Posterior vena cava (tissue), 2 donors: ENCODE results near the gene AP1S3. TPM values are rescaled to one million over a fixed set of nuclear protein-coding genes. Genes with fewer than 3 reads are reported as not detected.

Experiments
- DNase-seq: peaks from one replicate; pipeline ENCODE4 v3.0.0-alpha.2; 2020; ENCODE audit warnings: low spot score
- intact Hi-C, 2 donors: fragments of 100-400 bp; cut with DNase I; formaldehyde crosslinking; loops; one replicate each; pipeline versions ENCODE4 v1.14.1 to v1.14.2; 2022 to 2023
- total RNA-seq, 2 donors: library from RNA; stranded (reverse); fragmentation: NEBNext Ultra II Directional; extraction: Animal tissue kit (Norgen Biotek cat#: 25700); gene quantifications; one replicate each; pipeline ENCODE4 v1.2.1, GENCODE V29; 2021
- donor health status: DM: yes; HTN: yes; CAD: no.
- donor health status: DM: yes; HTN: yes; CAD: no.

The AP1S3 gene
- total RNA-seq, 2 donors from 2014 or later = 1.2 to 1.5 TPM

DNA sequence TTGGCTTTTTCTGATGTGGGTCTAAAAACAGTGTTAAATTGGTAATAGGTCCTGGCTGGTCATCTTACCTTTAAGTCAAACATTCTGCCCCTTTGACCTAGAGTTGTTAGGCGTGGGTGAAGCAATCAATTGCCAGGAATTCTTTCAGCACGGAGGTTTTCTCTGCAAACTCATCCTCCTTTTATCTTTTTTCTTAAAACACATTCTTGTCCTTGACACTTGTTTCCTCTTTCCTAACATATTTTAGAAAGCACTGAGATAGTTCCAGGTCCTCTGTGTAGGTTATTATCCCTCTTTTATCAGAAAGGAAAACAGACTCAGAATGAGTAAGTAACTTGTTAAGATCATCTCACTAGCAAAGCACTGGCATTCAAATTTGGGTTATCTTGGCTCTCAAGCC, 18.6 kb upstream of the AP1S3 start:
- no peak for DNase-seq
- intact Hi-C loops = no loop called here

DNA sequence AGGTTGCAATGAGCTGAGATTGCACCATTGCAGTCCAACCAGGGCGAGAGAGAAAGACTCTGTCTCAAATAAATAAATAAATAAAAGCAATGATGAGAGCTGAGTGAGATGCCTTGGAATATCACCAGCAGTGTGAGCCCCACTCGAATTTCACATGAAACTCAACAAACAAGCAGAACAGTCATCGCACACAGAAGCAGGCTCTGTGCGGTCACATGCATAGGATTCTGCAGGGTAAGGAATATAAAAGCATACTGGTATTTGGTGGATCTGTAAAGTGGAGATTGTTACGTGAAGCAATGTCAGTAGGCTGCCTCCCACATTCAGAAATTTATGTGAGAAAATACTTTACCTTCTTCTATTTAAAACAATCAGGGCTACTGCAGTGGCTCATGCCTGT, 18.0 kb upstream of the AP1S3 start:
- no peak for DNase-seq
- intact Hi-C loops = no loop called here

GRCh38 chr2:223854741-223855140, 17.4 kb upstream of the AP1S3 start:
- DNase-seq = no peak
- intact Hi-C loops = no loop called here

GRCh38 chr2:223853425-223853837, 16.0 kb upstream of the AP1S3 start:
- no peak for DNase-seq
- intact Hi-C loops = no loop called here

GRCh38 chr2:223852281-223852795, 15.0 kb upstream of the AP1S3 start:
- intact Hi-C loops = no loop called here
- DNase-seq = no peak

DNA sequence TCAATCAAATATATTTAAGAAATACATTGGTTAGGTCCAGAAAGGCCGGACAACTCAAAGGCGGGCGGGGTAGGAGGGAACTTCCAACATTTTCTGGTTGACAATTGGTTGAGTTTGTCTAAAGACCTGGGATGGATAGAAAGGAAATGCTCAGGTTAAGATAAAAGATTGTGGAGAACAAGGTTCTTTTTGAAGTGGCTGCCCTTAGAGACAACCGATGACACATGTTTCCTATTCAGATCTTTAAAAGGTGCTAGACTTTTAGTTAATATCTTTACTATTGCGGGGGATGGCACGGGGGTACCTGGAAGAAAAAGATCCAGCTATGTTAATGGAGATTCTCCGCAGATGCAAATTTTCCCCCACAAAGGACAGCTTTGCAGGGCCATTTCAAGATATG, 10.0 kb upstream of the AP1S3 start:
- intact Hi-C loops = no loop called here
- DNase-seq = no peak

- DNase-seq = no peak
These were observed 9.1 kb upstream of the AP1S3 start for GRCh38 chr2:223846515-223846914.

DNA sequence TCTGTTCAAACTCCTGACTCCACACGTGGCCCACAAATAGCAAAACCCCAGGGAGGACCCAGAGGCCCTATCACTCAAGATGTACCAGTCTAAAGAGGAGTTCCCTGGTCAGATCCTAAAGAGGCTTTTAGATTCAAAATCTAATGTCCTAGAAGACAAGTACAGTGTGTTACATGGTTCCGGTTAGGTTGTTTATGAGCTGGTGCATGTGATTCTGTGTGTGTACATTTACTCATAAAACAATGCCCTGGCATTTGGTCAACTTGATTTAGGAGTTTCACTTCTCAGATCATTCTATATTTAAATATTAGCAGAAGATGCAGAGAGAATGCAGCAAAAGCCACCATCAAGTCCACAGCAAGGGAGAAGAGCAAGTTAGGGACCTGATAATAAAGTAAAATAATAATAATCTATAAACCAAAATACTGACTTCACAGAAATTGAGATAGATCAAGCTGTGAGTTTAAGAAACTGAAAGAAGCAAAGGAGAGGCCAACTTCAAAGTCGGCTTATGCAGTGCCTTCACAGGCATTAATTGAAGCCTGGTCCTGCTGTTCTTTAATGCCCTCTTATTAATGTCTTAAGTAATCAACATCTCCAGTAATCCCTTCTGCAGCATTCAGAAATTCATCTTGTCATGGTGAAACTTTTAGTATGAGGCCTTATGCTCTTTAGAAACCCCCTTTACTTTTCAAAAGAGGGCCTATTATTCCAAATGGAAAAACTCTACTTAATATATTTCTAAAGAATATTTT, 4.2 kb upstream of the AP1S3 start:
- no peak for DNase-seq
- intact Hi-C loops = no loop called here

More at GRCh38 chr2:223846515-223846914, 9.1 kb upstream of the AP1S3 start:
- intact Hi-C loops = no loop called here

DNA sequence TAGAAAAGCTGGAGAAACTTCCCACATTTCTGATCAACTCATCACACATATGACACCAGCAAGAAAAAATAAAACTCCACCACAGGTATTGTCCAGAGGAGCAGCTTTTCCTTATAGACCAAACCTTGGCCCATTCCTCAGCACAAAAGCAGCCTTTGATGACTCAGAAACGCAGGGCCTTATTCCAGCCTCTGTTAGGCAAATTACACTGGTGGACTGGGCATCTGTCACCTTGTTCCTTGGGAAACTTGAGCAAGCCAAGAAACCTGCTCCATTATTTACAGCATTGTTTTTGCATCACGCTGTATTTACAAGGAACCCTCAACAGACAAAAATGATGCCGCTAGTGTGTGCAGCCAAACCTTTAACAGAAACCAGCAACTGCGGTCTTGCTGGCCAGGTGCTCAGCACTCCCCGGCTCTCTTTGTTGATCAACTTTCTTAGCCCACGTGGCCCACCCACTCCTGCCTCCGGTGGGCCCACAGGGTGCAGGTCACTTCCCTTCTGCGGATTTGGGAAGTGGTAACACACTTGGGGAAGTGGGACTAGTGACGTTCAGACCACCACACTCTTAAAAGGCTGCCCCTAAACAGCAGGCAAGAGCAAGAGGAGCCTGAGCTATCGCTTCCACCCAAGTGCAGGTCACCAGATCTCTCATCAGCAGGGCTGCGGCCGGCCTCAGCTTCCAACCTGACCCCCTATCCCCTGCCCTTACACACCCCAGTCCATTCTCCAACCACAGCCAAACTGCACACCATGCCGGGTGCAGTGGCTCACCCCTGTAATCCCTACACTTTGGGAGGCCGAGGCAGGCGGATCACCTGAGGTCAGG, 1.5 kb downstream of the AP1S3 start:
- intact Hi-C loops = no loop called here
- DNase-seq = no peak

DNA sequence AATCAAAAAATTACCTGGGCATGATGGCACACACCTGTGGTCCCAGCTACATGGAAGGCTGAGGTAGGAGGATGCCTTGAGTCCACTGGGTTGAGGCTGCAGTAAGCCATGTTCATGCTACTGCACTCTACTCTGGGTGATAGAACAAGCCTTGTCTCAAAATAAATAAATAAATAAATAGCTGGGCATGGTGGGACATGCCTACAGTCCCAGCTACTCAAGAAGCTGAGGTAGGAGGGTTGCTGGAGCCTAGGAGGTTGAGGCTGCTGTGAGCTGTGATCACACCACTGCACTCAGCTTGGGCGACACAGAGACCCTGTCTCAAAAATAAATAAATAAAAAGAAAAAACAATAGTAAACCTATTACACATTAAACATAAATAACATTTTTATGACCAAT, 3.0 kb downstream of the AP1S3 start:
- intact Hi-C loops = no loop called here
- DNase-seq = no peak

GRCh38 chr2:223832241-223832903, 5.0 kb downstream of the AP1S3 start:
- no peak for DNase-seq
- intact Hi-C loops = no loop called here

DNA sequence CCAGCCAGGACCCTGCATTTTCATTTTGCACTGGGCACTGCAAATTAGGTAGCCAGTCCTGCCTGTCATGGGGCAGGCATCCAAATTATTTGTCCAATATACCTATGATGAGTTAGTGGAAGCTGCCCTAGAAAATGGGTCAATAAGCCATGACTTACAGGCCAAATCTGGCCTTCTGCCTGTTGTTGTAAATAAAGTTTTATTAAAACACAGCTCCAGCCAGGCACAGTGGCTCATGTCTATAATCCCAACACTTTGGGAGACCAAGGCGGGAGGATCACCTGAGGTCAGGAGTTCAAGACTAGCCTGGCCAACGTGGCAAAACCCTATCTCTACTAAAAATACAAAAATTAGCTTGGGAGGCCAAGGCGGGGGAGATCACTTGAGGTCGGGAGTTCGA, 8.3 kb downstream of the AP1S3 start:
- intact Hi-C loops = no loop called here
- no peak for DNase-seq

DNA sequence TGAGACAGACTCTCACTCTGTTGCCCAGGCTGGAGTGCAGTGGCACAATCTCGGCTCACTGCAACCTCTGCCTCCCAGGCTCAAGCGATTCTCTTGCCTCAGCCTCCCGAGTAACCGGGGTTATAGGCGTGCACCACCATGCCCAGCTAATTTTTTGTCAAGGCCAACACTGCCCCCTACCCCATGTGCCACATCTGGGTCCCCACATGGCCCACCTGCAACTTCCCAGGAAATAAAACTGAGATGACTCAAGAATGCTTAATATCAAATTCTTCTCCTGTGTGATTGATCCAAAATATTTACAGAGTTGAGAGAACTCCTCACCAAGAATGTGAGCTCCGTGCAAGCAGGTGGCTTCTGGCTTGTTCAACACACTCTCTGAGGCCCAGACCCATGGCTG, 9.1 kb downstream of the AP1S3 start:
- no peak for DNase-seq
- intact Hi-C loops = no loop called here

DNA sequence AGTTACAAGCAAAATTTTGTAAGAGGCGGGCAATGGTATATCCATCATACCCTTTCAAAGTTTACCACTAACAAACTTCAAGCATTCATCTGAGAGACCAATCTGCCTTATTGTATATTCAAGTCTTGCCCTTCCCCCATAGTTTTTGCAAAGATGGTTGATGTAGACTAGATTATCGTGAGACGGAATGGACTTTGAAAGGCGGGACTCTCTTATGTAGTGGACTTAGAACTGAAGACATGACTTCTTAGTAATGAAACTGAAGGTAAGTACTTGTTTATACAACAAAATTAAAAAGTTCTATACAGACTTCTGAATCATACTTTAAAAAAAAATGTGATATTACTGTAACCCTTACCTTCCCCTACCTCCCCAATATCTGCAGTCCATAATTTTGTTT, 10.4 kb downstream of the AP1S3 start:
- intact Hi-C loops = no loop called here
- no peak for DNase-seq

- no peak for DNase-seq
- intact Hi-C loops = no loop called here
These were observed 13.1 kb downstream of the AP1S3 start for GRCh38 chr2:223824301-223824700.

DNA sequence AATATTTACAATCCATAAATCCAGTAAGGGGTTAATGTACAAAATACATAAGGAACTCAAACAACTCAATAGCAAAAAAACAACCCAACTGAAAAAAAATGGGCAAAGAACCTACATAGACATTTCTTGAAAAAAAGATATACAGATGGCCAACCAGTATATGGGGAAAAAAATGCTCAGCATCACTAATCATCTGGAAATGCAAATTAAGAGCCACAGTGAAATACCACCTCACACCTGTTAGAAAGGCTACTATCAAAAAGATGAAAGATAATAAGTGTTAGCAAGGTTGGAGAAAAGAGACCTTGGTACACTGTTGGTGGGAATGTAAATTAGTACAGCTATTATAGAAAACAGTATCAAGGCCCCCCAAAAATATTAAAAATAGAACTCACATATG, 14.6 kb downstream of the AP1S3 start:
- no peak for DNase-seq
- intact Hi-C loops = no loop called here

DNA sequence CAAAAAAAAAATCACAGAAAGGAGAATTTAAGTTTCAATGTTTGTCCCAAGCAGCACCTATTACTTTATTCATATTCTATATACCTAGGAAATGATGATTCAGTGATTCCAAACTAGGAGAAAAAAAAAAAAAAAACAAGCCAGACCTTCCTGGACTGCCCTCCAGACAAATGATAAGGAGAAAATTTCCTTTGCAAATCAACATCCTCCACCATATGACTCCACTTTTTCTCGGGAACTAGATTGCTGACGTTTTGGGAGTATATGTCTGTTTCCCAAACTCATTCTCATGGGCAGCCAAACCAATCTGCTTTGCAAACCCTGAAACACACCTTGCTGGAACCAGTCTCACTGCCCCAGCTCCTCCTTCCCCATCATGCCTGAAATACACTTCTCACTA, 16.8 kb downstream of the AP1S3 start:
- intact Hi-C loops = no loop called here
- DNase-seq = no peak

DNA sequence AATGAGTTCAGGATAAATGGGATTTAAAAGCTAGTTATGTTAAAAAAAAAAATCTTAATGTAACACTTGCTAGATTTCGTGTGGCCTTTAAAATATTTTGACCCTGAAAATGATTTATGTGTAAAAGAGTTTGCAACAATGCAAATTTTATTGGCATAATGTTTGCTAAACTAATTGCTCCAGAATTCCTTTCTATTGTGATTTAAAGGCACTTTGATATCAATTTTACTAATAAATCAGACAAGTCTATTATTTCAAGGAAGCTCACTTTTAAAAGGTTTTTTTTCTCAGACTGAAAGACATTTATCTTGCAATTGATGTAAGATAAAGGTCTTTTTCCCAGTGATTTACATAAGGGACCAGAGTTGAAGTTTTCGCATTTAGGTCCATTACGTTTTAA, 17.5 kb downstream of the AP1S3 start:
- no peak for DNase-seq
- intact Hi-C loops = no loop called here

DNA sequence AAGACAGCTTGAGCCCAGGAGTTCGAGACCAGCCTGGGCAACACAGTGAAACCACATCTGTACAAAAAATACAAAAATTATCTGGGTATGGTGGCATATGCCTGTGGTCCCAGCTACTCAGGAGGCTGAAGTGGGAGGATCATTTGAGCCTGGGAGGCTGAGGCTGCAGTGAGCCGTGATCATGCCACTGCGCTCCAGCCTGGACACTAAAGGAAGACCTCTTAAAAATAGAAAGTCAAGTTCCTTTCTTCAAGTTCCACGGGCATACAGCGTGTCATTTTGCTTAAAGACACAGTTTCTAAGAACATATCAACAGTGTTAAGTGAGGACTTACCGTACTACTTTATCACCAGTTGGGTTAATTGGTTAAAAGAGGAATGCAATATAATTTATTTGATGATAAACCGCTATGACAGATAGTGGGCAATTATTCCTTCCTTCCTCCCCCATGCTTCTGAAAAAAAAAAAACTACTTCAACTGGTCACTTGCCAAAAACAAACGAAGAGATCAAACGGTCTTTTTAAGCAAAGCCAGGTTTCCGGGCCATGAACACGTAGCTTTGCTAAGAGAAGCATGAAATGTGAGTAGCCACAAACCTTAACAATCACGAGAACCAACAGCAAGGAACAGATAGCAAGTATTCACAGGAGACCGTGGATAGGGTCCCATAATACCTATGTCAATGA, 21.4 kb downstream of the AP1S3 start:
- intact Hi-C loops = no loop called here
- no peak for DNase-seq
